OCI-LY7 (cell line): ENCODE data around the gene ASPM.

Source experiments
- EZH2phosphoT487 ChIP-seq: fragments of 200-600 bp; sonication (generic); IDR thresholded peaks from 2 replicates; pipeline ENCODE4 v1.6.1; 2018; ENCODE audit warnings: low read depth, borderline replicate concordance, mild to moderate bottlenecking, mixed run types, antibody characterized with exemption, low read length, moderate library complexity, mixed read lengths
- TF ChIP-seq, protein P1 (sequence below): fragments of 200-600 bp; sonication (generic); conservative IDR thresholded peaks from 2 replicates; pipeline ENCODE4 v1.5.1; 2014; ENCODE audit warnings: mild to moderate bottlenecking, antibody characterized with exemption, low read length, moderate library complexity, mixed read lengths

DNA sequence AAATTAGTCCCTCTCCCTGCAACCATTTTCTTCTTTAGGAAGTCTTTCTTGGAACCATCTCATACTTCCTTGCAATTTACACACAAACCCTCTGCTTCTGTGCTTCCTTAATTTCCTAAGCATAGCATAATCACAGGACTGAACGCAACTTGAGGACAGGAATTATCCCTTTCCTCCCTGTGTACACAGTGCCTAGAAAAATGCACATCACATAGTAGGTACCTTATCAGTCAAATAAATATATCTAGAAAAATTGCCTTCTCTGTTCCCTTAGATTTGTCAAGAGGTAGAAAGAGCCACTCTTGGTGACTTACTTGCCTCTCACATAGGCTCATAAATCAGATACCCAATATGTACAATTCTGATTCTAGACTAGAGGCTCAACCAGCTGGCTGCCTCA, 4.9 kb downstream of the ASPM start:
- TF ChIP-seq, protein P1, sequence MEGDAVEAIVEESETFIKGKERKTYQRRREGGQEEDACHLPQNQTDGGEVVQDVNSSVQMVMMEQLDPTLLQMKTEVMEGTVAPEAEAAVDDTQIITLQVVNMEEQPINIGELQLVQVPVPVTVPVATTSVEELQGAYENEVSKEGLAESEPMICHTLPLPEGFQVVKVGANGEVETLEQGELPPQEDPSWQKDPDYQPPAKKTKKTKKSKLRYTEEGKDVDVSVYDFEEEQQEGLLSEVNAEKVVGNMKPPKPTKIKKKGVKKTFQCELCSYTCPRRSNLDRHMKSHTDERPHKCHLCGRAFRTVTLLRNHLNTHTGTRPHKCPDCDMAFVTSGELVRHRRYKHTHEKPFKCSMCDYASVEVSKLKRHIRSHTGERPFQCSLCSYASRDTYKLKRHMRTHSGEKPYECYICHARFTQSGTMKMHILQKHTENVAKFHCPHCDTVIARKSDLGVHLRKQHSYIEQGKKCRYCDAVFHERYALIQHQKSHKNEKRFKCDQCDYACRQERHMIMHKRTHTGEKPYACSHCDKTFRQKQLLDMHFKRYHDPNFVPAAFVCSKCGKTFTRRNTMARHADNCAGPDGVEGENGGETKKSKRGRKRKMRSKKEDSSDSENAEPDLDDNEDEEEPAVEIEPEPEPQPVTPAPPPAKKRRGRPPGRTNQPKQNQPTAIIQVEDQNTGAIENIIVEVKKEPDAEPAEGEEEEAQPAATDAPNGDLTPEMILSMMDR: no peak
- no peak for TF ChIP-seq EZH2phosphoT487
